A549 treated with AZD9567 at 1 μM for 4 hours (cell line): ENCODE data around the gene GSTA2. TPM values are rescaled to one million over a fixed set of nuclear protein-coding genes. Genes with fewer than 3 reads are reported as not detected.

Source experiments
- total RNA-seq: library from RNA; stranded (reverse); fragments of 200-300 nt; extraction: Qiagen RNA extraction; gene quantifications from 5 replicates; pipeline ENCODE4 v1.2.3, GENCODE V29; 2022; ENCODE audit not compliant: insufficient read depth

The GSTA2 gene
- 0.06 to 0.08 TPM in 2 of 5 replicates, not detected in the others for total RNA-seq

GRCh38 chr6:52763322-52763916, at the start of gene GSTA2:
GSTA2 (minus strand) TSS chr6:52763475; CDS start chr6:52757947, 5,528 bp downstream.

GRCh38 chr6:52803668-52804255, 40.5 kb upstream of the GSTA2 start, which contains the start of gene GSTA1:
GSTA1 (minus strand) TSS chr6:52803816; CDS start chr6:52799267, 4,549 bp downstream.

Other genes with a start within 250 kb of the GSTA2 start
- gene TRAM2, start 186.4 kb downstream of the GSTA2 start, total RNA-seq: 28.3 to 37.2 TPM (median 32.6 TPM) in 5 replicates
- gene TMEM14A, start 92.4 kb downstream of the GSTA2 start, total RNA-seq: 35.0 to 39.3 TPM (median 38.9 TPM) in 5 replicates
- not detected in 5 replicates for gene GSTA1, start 40.3 kb upstream of the GSTA2 start, total RNA-seq
- not detected in 5 replicates for gene GSTA5, start 77.3 kb upstream of the GSTA2 start, total RNA-seq
- not detected in 5 replicates for gene GSTA3, start 146.2 kb upstream of the GSTA2 start, total RNA-seq
- 7.2 to 9.3 TPM (median 8.4 TPM) in 5 replicates for gene GSTA4, start 231.8 kb upstream of the GSTA2 start, total RNA-seq